GM18519 (cell line): Measurements from ENCODE around the gene SH3PXD2A.
"Not testable (repeated sequence)": the region's sequence is repeated elsewhere in the genome, so short reads cannot be mapped to it uniquely, and the experiment has no call there.

Source experiments
- ATAC-seq: cut with Tn5 transposase; IDR thresholded peaks from one replicate; pipeline ENCODE4 v1.9.1; 2021; ENCODE audit warnings: mild to moderate bottlenecking, moderate library complexity; ENCODE audit not compliant: unreplicated experiment, low FRiP score

SH3PXD2A gene

DNA sequence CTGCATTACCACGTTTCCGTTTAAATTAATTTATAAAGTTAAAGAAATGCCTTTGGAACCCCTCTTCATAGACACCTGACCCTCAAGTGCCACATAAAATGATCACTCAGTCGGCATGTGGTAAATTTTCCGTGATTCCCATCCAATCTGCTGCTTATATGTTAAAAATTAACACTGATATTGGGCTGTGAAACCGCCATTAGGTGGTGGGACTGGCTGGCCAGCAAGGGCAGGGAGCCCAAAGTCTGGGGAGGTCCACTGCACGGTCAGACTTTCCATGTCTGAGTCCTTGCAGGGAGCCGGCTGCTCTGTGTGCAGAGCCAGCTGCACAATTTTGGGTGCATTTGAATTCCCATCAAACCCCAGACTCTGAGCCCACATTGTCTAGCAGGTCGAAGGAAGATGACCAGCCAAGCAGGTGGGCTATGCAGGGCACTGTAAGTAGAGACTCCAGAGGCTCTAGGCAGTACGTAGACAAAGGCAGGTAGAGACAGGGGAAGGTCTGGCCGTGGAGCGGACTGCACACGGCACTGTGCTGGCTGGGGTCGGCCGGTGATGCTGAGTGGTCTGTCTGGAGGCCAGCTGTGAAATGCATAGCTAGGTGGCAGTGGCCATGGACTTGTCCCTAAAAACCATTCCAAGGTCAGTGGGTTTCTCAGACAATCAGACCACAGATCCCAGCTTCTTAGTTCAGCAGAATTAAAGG, 122.9 kb downstream of the SH3PXD2A start:
- no peak for ATAC-seq

DNA sequence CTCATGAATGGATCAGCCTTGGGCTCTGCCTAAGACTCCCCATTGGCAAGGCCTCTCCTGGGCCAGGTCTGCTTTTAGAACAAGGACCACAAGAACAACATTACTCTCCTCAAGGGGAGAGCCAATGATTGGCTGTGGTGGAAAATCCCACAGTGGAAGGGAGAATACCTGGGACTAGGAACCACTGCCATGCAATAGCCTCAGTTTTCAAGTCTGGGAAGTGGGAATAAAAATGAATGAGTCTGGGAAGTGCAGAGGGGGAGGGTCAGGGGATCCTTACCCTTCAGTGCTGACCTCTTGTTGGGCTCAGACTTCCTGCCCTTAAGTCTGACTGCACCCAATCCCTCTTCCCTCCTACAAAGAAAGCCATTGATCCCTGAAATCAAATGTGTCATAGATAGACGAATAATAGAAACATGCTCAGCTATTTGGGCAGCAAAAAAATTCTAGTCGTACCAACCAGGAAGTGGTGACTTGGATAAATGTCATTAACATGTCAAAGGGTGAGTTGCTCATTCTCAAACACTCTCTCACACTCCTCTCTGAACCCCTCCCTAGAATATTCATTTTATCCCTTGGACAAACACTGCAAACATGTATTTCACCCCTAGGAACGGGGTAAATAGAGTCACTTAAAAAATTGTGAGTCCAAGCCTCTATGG, 123.6 kb downstream of the SH3PXD2A start:
- no peak for ATAC-seq

DNA sequence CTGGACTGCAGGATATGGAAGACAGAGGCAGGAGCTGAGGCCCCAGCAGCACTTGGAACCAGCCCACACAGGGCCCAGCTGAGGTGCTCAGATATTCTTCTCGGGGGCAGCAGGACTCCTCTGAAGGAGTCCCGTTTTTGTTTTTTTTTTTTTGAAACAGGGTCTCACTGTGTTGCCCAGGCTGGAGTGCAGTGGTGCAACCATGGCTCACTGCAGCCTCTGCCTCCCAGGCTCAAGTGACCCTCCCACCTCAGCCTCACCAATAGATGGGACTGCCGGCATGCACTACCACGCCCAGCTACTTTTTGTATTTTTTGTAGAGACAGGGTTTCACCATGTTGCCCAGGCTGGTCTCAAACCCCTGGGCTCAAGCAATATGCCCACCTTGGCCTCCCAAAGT, 124.3 kb downstream of the SH3PXD2A start:
- not testable (repeated sequence) for ATAC-seq

DNA sequence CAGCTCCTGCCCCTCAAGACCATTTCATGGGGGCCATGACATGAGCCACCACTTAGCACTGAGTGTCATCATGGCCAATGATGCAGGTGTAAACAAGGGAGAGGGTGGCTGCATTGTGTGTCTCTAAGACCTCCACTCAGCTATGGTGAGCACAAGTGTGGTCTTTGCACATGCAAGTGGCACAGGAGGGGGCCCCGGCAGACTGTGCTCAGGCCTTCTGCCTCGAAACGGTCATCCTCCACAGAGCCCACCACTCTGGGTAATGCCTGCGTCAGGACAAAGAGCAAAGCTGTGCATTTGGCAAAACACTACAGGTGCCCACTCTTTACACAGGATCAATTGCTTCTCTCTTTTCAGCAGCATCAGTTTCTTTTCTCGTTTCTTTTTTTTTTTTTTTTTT, 125.5 kb downstream of the SH3PXD2A start:
- ATAC-seq = no peak

DNA sequence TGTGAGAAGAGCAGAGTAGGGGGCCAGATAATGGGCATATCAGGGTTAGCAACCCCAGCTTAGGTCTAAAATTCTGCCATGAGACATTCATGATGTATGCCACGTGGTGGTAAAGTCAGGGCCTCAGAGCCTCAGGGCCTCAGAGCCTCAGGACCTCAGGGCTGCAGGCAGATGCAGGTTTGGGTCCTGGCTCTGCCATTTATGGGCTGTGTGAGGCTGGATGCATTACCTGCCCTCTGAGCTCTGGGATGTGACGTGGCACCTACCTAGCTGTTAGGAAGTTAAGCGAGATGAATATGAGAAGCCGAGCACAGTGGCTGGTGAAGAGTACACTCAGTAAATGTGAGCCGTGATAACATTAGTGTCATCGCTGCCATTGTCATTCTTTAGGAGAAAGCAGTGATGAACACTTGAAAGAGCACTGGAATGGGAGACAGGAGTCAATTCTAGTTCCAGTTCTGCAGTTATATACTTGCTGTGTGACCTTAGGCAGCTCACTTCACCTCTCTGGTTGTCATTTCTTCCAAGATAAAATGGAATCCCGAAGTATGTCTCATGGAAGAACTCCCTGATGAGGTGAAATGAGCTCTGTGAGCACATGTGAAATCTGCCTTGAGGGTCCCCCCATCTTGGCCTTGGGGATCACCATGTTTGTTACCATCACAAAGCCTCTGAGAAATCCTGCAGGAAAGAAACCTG, 127.2 kb downstream of the SH3PXD2A start:
- no peak for ATAC-seq

DNA sequence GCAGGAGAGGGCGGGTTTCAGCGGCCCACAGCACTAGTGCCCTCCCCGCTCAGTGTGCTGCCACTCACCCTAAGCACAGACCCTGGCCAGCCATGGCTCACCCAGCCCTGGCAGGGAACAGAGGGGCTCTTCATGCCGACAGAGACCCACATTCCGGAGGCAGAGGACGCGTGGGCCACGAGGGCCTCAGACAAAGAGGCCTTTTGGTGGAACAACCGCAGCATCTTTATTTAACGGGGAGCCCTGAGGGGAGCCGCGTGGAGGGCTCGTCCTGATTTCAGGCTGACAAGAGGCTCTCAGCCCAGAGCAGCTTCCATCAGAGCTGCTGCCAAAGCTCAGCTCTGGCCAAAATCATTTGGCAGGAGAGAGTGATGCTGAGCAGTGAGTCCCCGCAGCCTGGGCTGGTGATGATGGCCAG, 127.8 kb downstream of the SH3PXD2A start:
- no peak for ATAC-seq

DNA sequence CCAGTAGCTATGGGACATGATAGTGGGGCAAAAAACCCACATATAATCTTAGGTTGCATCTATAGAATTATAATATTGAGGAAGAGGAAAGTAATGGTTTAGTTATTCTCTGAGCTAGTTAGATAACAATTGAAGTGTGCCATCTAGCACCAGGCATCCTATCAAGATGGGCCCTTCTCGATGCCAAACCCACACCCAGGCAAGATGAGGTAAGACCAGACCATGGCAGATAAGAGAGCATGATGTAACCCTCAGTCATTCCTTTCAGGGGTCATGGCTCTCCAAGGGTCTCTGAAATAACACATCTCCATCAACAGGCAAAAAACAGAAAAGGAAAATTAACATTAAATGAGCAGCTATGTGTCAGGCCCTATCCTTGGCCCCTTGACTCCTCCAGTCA, 128.7 kb downstream of the SH3PXD2A start:
- no peak for ATAC-seq

DNA sequence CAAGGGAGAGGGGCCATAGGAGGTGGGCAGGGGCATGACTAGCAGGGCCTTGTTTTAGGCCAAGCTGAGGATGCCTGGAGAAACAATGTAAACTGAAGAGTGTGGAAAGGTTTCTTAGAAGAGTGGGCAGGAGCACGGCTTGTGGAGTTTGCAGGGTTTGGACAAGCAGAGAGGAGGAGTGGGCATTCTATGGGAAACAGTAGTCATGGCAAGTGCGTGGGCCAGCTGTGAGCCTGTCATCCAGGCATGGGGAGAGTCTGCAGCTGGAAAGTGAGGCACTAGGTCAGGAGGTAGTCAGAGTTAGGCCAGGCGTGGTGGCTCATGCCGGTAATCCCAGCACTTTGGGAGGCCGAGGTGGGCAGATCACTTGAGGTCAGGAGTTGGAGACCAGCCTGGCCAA, 130.1 kb downstream of the SH3PXD2A start:
- ATAC-seq = no peak

DNA sequence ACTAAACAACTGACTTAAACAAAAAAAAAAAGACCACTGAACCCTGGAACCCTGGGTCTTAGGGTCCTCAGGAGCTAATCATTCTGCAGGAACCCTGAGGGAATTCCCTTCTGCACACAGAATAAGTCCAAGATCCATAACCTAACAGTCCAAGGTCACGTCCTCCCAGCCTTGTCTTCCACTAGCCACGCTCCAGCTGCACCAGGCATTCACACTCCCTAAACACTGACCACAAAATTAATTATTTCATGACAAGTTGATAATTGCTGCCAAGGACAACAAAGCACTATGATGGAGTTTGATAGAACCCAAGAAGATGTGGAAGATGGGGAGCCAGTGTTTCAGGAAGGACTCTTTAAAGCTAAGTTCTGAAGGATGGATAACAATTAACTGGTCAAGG, 130.6 kb downstream of the SH3PXD2A start:
- ATAC-seq = no peak

DNA sequence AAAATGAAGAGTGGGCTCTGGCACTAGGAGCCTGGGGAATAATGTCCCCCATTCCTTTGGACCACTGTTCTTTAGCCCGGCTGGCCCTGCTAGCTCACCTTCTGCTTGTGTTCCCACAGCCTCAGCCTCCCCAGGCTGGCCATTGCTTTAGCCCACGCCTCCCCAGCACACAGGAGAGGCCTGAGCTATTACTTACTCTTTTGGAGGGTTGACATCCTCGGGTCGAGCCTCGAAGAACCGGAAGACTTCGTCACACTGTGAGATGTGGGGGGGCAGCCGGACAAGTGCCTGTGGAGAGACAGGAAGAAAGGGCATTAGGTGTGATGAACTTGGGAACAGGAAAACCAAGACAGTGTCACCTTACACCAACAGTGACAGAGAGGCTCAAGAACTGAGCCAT, 131.3 kb downstream of the SH3PXD2A start:
- no peak for ATAC-seq

DNA sequence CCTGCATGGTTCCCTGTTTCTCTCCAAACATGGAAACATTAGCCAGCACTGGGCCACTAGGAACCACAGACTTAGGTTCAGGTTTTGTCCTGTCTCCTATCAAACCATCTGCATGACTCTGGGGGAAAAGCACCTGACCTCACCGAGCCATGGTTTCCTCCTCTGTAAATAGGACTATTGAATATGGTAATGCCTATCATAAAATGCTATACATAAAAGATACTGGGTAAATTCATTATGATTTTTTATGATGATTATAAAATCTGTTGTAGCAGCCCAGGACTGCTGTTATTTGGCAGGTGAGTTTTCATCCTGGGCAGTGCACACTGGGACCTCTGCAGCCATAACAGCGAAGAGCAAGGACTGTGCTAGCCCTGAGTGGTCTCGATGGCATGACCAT, 131.8 kb downstream of the SH3PXD2A start:
- ATAC-seq = no peak

DNA sequence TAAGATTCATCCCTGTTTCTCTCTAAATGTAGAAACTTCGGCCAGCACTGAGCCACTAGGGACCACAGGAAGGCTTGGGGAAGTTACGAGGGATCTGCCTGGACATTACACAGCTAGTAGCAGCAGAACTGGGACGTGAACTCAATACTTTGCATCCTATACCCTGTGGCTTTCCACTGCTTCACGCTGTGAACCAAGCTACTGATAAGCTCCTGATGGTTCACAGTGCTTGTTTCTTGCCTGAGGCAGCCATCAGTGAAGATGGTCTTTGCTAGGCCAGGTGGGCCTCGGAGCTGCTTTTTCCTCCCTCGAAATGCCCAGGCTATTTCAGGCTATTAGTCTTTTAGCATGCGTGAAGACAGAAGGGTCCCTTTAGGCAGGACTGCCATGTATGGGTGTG, 132.7 kb downstream of the SH3PXD2A start:
- no peak for ATAC-seq

DNA sequence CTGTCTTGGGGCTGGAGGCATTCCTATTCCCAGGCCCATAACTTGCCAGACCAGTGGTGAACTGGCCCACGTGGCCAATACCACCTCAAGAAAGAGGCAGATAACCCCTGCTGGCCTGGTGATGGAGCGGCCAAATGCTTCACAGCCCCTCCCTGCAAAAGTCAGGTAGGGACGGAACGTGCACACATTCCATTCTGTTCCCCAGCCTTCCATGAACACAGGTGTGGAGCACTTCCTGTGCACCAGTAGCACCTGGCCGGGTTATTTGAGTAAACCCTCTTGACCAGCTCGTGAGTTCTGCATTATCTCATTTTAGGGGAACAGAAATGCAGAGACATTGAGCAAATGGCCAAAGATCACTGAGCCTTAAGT, 134.4 kb downstream of the SH3PXD2A start:
- no peak for ATAC-seq

DNA sequence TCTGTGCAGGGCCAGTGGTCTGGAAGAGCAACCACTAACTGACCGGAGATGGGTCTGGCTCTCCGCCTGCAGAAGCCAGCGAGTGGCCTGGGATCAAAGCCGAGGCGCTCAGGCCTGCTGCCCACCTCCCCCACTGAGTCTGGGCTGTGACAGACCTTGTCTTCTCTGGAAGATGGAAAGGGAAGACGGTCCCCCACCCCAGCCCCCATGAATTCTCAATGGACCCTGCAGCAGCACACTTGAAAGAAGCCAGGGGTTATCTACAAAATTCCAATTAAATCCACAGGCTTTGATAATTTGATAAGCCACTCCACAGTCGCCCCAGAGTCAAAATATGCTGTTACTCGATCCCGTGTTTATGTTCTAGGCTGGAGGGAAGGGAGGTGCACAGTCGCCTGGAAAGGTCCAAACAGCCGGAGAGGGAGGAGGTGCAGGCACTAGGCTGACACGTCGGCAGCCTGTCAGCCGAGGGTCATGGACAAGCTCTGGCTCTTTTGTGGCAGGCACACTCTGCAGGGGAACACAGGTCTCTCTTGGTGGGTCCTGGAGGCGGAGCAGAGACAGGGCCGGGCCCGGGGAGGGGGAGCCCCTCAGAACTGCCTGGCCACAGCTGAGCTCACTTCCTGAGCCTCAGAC, 134.9 kb downstream of the SH3PXD2A start:
- ATAC-seq = no peak

DNA sequence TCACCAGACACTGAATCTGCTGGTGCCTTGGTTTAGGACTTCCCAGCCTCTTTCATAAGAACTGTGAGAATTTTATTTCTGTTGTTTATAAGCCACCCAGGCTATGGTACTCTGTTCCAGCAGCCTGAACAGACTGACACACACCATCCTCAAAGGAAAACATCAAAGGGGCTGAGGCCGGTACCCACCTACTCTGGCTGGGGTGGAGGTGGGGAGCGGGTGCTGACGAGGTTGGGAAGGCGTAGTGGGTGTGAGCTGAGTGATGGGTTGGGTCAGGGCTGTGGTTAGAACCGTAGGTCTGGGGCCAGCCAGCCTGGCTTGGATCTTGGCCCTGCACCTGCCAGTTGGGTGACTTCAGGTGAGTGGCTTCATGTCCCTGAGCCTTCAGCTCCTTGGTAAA, 136.3 kb downstream of the SH3PXD2A start:
- ATAC-seq = no peak

DNA sequence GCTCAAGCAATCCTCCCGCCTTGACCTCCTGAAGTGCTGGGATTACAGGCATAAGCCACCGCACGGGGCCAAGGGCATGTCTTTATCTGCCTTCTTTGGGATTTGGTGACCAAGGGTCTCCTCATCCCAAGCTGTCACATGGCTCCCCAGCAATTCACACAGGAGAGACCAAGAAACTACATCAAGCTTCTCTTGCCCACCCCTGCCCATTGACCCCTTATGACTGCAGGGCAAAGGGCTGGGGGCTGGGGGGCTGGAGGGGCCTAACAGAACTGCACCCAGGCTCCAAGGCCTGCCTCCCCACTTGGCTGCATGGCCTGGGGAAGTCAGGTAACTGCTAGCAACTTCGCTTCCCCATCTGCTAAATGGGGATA, 137.1 kb downstream of the SH3PXD2A start:
- ATAC-seq = no peak

DNA sequence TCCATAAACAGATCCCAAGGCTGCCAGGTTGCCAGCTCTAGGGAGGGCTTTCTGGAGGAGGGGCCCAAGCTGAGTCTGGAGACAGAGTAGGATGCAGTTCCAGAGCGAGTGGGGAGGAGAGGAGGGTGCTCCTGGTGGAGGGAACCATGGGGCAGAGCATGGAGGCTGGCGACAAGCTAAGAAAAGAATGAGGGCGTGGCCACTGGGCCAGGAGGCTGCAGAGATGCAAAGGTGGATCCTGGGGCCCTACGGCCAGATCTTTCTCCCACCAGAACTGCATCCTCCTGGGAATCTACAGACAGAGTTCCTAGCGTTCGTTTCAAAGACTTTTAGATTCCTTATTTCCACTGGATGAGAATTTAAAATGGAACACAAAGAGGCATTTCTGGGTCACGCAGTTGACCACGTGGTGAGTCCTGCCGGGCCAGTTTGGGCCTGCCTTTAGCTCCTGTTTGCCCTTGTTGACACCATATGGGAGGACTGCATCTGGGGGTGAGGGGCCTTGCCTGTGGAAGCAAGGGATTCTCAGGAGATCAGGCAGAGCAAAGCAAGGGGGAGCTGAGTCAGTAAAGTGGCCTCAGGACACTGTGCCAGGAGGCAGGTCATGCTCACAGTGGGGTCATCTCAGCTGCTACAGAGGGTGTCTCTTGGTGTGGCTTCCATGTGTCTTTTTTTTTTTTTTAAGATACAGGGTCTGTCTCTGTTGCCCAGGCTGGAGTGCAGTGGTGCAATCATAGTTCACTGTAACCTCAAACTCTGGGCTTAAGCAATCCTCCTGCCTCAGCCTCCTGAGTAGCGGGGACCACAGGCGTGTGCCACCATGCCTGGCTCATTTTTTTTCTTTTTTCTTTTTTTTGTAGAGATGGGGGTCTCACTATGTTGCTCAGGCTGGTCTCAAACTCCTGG, 137.8 kb downstream of the SH3PXD2A start:
- ATAC-seq = no peak

DNA sequence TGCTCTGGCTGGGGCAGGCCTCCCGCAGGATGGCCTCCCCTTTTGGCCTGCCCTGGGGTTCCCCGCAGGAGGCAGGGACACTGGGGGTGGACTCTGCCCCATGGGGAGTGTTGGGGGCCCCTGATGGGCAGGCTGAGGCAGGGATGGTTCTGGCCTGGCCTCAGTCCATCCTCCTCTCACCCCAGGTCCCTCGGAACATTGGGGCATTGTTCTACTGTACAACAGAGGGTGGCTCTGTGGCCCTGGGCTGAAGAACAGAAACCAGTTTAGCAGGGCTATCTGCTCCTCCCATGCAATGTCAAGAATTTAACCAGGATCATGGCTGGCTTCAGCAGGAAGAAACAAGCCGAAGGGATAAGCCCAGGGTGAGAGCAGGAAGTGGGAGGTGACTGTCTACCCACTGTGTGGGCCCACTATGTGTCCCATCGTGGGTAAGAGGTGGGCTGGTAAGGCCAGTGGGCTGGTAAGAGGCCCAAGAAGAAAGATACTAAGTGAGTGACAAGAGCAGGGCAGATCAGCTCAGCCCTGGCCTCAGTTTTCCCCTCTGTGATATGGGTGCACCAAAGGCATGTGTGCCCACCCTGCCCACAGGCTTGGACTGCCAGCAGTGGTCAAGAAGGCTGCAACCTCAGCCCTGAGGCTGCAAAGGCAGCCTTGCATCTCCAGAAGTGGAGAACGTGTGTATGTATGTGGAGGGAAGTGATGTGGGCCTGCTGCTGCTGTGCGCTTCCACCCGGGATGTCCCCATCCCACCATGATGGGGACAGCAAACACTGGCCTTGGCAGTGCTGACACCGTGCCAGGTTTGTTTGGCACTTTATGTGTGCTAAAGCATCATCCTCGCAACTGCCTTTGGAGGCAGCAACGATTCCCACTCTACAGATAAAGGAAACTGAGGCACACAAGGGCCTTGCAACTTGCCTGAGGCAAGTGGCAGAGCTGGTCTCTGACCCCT, 138.9 kb downstream of the SH3PXD2A start:
- ATAC-seq = no peak

DNA sequence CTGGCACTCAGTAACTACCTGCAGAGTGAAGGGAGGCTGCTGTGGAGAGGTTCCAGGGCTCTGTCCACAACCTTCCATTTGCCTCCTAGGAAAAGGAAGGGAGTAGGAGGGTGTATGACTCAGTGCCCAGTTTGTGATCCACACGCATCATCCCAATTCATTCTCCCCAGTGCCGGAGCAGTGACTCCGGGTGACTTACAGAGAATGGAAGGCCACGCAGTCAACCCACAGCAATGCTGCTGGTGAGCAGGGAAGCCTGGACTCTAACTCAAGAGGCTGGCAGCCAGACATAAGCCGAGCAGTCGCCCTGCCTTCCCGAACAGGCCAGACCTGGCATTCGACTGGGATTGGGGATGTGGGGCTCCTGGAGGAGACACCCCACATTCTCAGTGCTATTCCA, 139.9 kb downstream of the SH3PXD2A start:
- no peak for ATAC-seq
